Measurements from ENCODE around the gene GATAD1.

Gene GATAD1

GRCh38 chr7:92508946-92509345 is 61.7 kb downstream of the GATAD1 start:
- peaks cover 17% of the 10 kb centered on the region for H3K36me3 ChIP-seq (ENCODE audit: control insufficient read depth, insufficient read depth, low read length)

More at GRCh38 chr7:92508946-92509345, 61.7 kb downstream of the GATAD1 start:
- no peak overlapping the region for H3K4me3 ChIP-seq (ENCODE audit: extremely low read depth, insufficient read depth, low read length, poor library complexity, severe bottlenecking)
- whole genome bisulfite sequencing, 2 experiments (ENCODE audit: insufficient coverage in 2 of 2): no CpG with 5 or more reads among the region's 5 CpGs
- H3K4me1 ChIP-seq (ENCODE audit: control insufficient read depth, insufficient read depth, low read length, poor library complexity, severe bottlenecking): no peaks in the 10 kb centered on the region
- H3K27ac ChIP-seq (ENCODE audit: low read depth, low read length, severe bottlenecking): no peak overlapping the region
- H3K9me3 ChIP-seq (ENCODE audit: control insufficient read depth, low read length): no peaks in the 10 kb centered on the region

Measured in mesodermal cell (in vitro differentiated cells).